Kidney epithelial cell (primary cell): Measurements from ENCODE around the gene PHACTR2. TPM values are rescaled to one million over a fixed set of nuclear protein-coding genes. Genes with fewer than 3 reads are reported as not detected.
"Not testable (repeated sequence)": the region's sequence is repeated elsewhere in the genome, so short reads cannot be mapped to it uniquely, and the experiment has no call there.

Source experiments
- DNase-seq: peaks from one replicate; pipeline ENCODE4 v3.0.0-alpha.2; 2010; ENCODE audit warnings: low read depth
- H3K27me3 ChIP-seq: 2 replicates; pipeline ENCODE4 v1.6.0; 2011; ENCODE audit warnings: low read length; ENCODE audit not compliant: control insufficient read depth, insufficient read depth
- H3K36me3 ChIP-seq: 2 replicates; pipeline ENCODE4 v1.5.1; 2011; ENCODE audit warnings: low read length; ENCODE audit not compliant: control insufficient read depth, insufficient read depth
- H3K4me3 ChIP-seq: 2 replicates; pipeline ENCODE4 v1.5.1; 2011; ENCODE audit warnings: low read depth, mild to moderate bottlenecking, control low read depth, low read length
- total RNA-seq: library from RNA; depleted of rRNA; stranded (reverse); fragments of >200 nt; gene quantifications from 2 replicates; pipeline ENCODE4 v1.2.3, GENCODE V29; 2015
- TF ChIP-seq, protein P1 (sequence below): IDR thresholded peaks from 2 replicates; pipeline ENCODE4 v1.5.1; 2011; ENCODE audit warnings: mild to moderate bottlenecking, moderate library complexity, low read length, control low read depth, inconsistent platforms; ENCODE audit not compliant: insufficient read depth, poor library complexity, severe bottlenecking

Gene PHACTR2
- total RNA-seq, 1 donor from 2014 or later = 19.6 TPM

DNA sequence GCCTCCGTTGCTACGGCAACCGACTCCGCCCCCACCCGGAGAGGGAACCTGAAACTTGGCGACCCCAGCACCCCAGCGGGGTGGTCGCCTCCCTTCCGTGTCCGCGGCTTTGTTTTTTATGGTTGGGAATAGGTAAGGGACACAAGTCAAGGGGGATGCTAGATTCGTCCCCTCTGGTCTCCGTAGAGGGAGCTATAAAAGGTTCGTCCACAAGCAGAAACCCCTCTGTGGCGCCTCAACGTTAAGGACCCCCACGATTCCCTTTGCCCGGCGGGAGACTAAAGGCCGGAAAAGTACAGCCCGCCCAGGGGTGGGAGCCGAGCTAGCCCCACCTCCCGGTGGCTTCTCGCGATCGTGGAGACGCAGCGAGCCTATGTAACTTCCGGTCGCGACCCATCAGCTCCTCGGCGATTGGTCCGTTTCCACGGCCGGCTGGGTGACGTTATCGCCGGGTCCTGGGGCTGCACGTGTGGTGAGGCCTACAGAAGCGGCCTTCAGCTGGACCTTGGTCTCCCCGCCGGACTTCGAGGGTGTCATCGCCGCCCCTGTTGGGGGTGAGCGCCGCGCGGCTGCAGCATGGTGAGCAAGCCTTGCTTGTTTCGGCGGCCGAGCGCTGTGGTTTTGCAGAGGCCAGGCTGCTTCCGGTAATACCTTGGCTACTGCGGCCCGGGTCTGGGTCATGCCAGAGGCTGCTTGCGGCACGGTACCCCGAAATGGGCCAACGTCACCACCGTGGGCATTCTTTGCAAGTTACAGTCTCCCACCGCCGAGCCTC lies 165.3 kb downstream of the PHACTR2 start, which contains the start of gene LTV1:
TSS of gene LTV1 (plus strand) at position 437 of the 775 bp plus-strand sequence. CDS start at position 577, 140 bp downstream.
- TF ChIP-seq, protein P1, sequence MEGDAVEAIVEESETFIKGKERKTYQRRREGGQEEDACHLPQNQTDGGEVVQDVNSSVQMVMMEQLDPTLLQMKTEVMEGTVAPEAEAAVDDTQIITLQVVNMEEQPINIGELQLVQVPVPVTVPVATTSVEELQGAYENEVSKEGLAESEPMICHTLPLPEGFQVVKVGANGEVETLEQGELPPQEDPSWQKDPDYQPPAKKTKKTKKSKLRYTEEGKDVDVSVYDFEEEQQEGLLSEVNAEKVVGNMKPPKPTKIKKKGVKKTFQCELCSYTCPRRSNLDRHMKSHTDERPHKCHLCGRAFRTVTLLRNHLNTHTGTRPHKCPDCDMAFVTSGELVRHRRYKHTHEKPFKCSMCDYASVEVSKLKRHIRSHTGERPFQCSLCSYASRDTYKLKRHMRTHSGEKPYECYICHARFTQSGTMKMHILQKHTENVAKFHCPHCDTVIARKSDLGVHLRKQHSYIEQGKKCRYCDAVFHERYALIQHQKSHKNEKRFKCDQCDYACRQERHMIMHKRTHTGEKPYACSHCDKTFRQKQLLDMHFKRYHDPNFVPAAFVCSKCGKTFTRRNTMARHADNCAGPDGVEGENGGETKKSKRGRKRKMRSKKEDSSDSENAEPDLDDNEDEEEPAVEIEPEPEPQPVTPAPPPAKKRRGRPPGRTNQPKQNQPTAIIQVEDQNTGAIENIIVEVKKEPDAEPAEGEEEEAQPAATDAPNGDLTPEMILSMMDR = no peak
- H3K27me3 ChIP-seq = no peaks in the 10 kb centered on the region
- DNase-seq = peak; percentile 76
- H3K36me3 ChIP-seq = no peaks in the 10 kb centered on the region
- peak within 1 kb of the TSS; percentile 87 for H3K4me3 ChIP-seq

GRCh38 chr6:143843677-143843999 lies 165.9 kb downstream of the PHACTR2 start:
- Histone ChIP-seq H3K4me3 (peak overlapping the region; percentile 87), H3K27me3 (no peaks in the 10 kb centered on the region), H3K36me3 (no peaks in the 10 kb centered on the region)
- DNase-seq = no peak
- TF ChIP-seq, protein P1 = no peak

DNA sequence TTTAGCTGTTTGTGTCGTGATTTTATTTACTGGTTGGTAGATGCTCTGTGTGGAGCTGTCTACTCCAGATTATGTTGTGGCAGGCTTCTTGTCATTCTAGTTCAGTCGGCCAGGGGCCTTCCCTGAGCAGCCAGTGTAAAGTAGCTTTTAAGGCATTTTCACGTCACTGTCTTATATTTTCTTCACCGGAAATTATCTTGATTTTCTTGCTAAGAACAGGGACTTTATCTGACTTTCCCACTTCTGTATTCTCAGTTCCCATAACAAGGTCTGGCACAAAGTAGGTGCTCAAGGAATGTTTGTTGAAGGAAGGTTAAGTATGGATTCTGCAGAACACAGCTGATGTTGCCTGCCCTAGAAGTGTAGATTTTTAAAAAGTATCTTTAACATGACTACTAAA lies 166.2 kb downstream of the PHACTR2 start:
- DNase-seq = no peak
- TF ChIP-seq, protein P1 = no peak

DNA sequence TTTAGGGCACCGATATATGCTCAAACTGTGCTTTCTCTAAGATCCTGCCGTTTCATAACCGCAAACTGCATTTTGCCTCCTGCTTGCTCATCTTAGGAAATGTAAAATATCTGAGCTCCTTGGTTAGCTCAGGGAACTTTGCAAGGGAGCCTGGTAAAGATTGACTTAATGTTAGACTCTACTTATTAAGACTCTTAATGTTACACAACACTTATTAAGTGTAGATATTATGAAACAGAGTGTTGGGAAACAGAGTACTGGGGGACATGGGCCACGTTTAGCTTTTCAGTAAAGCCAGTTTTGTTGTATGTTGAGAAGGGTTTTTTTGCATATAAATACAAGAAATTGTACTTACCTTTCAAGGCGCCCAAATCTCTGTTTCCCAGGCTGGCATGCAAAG lies 167.3 kb downstream of the PHACTR2 start:
- H3K4me3 ChIP-seq = no peak overlapping the region
- DNase-seq = no peak
- TF ChIP-seq, protein P1 = no peak
- peaks cover 2% of the 10 kb centered on the region for H3K36me3 ChIP-seq
- H3K27me3 ChIP-seq = no peaks in the 10 kb centered on the region

More for the DNA sequence above, 166.2 kb downstream of the PHACTR2 start:
- Histone ChIP-seq H3K27me3 (no peaks in the 10 kb centered on the region), H3K36me3 (no peaks in the 10 kb centered on the region), H3K4me3 (peak overlapping the region; percentile 87)

DNA sequence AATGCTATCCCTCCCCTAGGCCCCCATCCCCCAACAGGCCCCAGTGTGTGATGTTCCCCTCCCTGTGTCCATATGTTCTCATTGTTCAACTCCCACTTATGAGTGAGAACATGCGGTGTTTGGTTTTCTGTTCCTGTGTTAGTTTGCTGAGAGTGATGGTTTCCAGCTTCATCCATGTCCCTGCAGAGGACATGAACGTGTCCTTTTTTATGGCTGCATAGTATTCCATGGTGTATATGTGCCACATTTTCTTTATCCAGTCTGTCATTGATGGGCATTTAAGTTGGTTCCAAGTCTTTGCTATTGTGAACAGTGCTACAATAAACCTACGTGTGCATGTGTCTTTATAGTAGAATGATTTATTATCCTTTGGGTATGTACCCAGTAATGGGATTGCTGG lies 173.9 kb downstream of the PHACTR2 start:
- not testable (repeated sequence) for H3K36me3 ChIP-seq, DNase-seq, H3K27me3 ChIP-seq, H3K4me3 ChIP-seq

GRCh38 chr6:143855057-143855456 lies 177.3 kb downstream of the PHACTR2 start:
- not testable (repeated sequence) for H3K4me3 ChIP-seq, DNase-seq, H3K36me3 ChIP-seq, H3K27me3 ChIP-seq

- not testable (repeated sequence) for H3K36me3 ChIP-seq, DNase-seq, H3K27me3 ChIP-seq, H3K4me3 ChIP-seq
Observed at GRCh38 chr6:143856762-143857161, 179.0 kb downstream of the PHACTR2 start.
